Panc1 (cell line): ENCODE results near the gene GMDS. TPM values are rescaled to one million over a fixed set of nuclear protein-coding genes. Genes with fewer than 3 reads are reported as not detected.

Experiments used
- ATAC-seq: fragments of 200-7000 bp; cut with Tn5 transposase; 2 replicates; pipeline ENCODE4 v1.9.1; 2020; ENCODE audit warnings: mild to moderate bottlenecking, moderate library complexity
- BruUV-seq: library from RNA; stranded (reverse); fragments of 400-500 nt; replicated peaks from 2 replicates; lab custom pipeline; 2021; lab: Mats Ljungman, UMichigan
- CTCF ChIA-PET: fragments of 300-600 bp; sonication (Branson Sonifier 250); formaldehyde crosslinking; loops from one replicate; lab custom pipeline; 2022; ENCODE audit warnings: antibody characterized with exemption; lab: Charles Lee
- POLR2A ChIA-PET: fragments of 300-600 bp; sonication (Branson Sonifier 250); formaldehyde crosslinking; loops from one replicate; lab custom pipeline; 2022; ENCODE audit warnings: antibody characterized with exemption; lab: Charles Lee
- DNase-seq: peaks from one replicate; pipeline ENCODE4 v3.0.0-alpha.2; 2010; ENCODE audit warnings: low read depth, low spot score
- H3K27ac ChIP-seq: 2 replicates; pipeline ENCODE4 v1.5.1; 2011; ENCODE audit warnings: mild to moderate bottlenecking, low read length, inconsistent platforms
- H3K27me3 ChIP-seq: fragments of 200-500 bp; sonication (Bioruptor generic); 2 replicates; pipeline ENCODE4 v1.6.0; 2014; ENCODE audit warnings: low read length, inconsistent platforms; ENCODE audit not compliant: control insufficient read depth, insufficient read depth
- H3K36me3 ChIP-seq: fragments of 200-500 bp; sonication (Bioruptor generic); 2 replicates; pipeline ENCODE4 v1.5.1; 2014; ENCODE audit warnings: inconsistent platforms, mild to moderate bottlenecking, low read length, moderate library complexity; ENCODE audit not compliant: control insufficient read depth, insufficient read depth
- H3K4me1 ChIP-seq: 2 replicates; pipeline ENCODE4 v1.5.1; 2011; ENCODE audit warnings: inconsistent platforms, mild to moderate bottlenecking, low read length, moderate library complexity; ENCODE audit not compliant: control insufficient read depth, insufficient read depth
- H3K4me3 ChIP-seq, 2 experiments: 2 replicates each; pipeline ENCODE4 v1.5.1; 2011 to 2012; ENCODE audit warnings: low read depth in 2 of 2, low read length in 2 of 2, mild to moderate bottlenecking in 2 of 2, inconsistent platforms in 1 of 2, moderate library complexity in 1 of 2
- H3K9me3 ChIP-seq: fragments of 200-500 bp; sonication (Bioruptor generic); 2 replicates; pipeline ENCODE4 v1.5.1; 2014; ENCODE audit warnings: low read depth, mild to moderate bottlenecking, inconsistent platforms, low read length, moderate library complexity; ENCODE audit not compliant: control insufficient read depth, insufficient read depth
- CTCF ChIP-seq: fragments of 450-650 bp; IDR thresholded peaks from 2 replicates; pipeline ENCODE4 v1.5.1; 2017; ENCODE audit warnings: mild to moderate bottlenecking
- POLR2AphosphoS5 ChIP-seq: IDR thresholded peaks from 2 replicates; pipeline ENCODE4 v1.6.1; 2012; ENCODE audit warnings: mild to moderate bottlenecking, low read depth, low read length, moderate library complexity
- REST ChIP-seq, 2 experiments: IDR thresholded peaks; 2 replicates each; pipeline ENCODE4 v1.6.1; 2011 to 2012; ENCODE audit warnings: low read depth in 2 of 2, control low read depth in 1 of 2, low read length in 1 of 2, mild to moderate bottlenecking in 1 of 2, moderate library complexity in 1 of 2; ENCODE audit not compliant: insufficient read depth in 1 of 2
- SIN3A ChIP-seq: IDR thresholded peaks from 2 replicates; pipeline ENCODE4 v1.6.1; 2012; ENCODE audit warnings: low read depth, mild to moderate bottlenecking, low read length, moderate library complexity, borderline replicate concordance; ENCODE audit not compliant: insufficient read depth
- TCF7L2 ChIP-seq: IDR thresholded peaks from 2 replicates; pipeline ENCODE4 v1.6.1; 2011; ENCODE audit warnings: mild to moderate bottlenecking, low read depth, low read length, inconsistent platforms
- in situ Hi-C: cut with HindIII; loops from 2 replicates; pipeline ENCODE4 v1.10.0; 2016; ENCODE audit warnings: low sequenced_read_pairs, low pct_unique_long_range_greater_than_20kb
- intact Hi-C: fragments of 100-400 bp; cut with micrococcal nuclease; formaldehyde crosslinking; loops from one replicate; pipeline ENCODE4 v1.10.0; 2022; ENCODE audit not compliant: unreplicated experiment
- total RNA-seq: library from RNA; stranded (reverse); gene quantifications from one replicate; pipeline ENCODE4 v1.2.1, GENCODE V29; 2021; ENCODE audit not compliant: unreplicated experiment

The GMDS gene
- total RNA-seq, 1 experiment from 2014 or later, result 9.8 TPM

- Histone ChIP-seq H3K4me3 (no peak overlapping the region), H3K9me3 (no peaks in the 10 kb centered on the region), H3K27ac (no peak overlapping the region), H3K27me3 (no peaks in the 10 kb centered on the region), H3K4me1 (no peaks in the 10 kb centered on the region), H3K36me3 (no peaks in the 10 kb centered on the region)
- in situ Hi-C loops, result no loop called here
- DNase-seq (no peak), ATAC-seq (no peak)
- intact Hi-C loops, result no loop called here
- TF ChIP-seq TCF7L2 (no peak), SIN3A (no peak), REST (IDR thresholded peaks at IDR 0.05; ENCODE audit: insufficient read depth in 1 of 2, low read depth in 2 of 2, low read length in 1 of 2) (no peak), POLR2AphosphoS5 (no peak), CTCF (no peak)
- POLR2A ChIA-PET, result no interaction called here
- BruUV-seq, result no TSS peak
- CTCF ChIA-PET, result no interaction called here
Observed at GRCh38 chr6:1633366-1634021, 611.9 kb downstream of the GMDS start.

GRCh38 chr6:1631251-1631650 lies 614.2 kb downstream of the GMDS start:
- Histone ChIP-seq H3K27ac (no peak overlapping the region), H3K36me3 (no peaks in the 10 kb centered on the region), H3K9me3 (no peaks in the 10 kb centered on the region), H3K27me3 (no peaks in the 10 kb centered on the region), H3K4me3 (no peak overlapping the region), H3K4me1 (no peaks in the 10 kb centered on the region)
- intact Hi-C loops (no loop called here), in situ Hi-C loops (no loop called here)
- DNase-seq (no peak), ATAC-seq (no peak)
- no TSS peak for BruUV-seq
- POLR2A ChIA-PET, result no interaction called here
- CTCF ChIA-PET, result no interaction called here
- TF ChIP-seq POLR2AphosphoS5, result no peak
- no peak for TF ChIP-seq REST (IDR thresholded peaks at IDR 0.05; ENCODE audit: insufficient read depth in 1 of 2, low read depth in 2 of 2, low read length in 1 of 2)
- TF ChIP-seq CTCF, result no peak
- no peak for TF ChIP-seq TCF7L2
- no peak for TF ChIP-seq SIN3A
